ENCODE results near the gene PRKCA.

The PRKCA gene

GRCh38 chr17:66444031-66444430, 141.6 kb downstream of the PRKCA start:
- H2BK12ac ChIP-seq (ENCODE audit: low read length), result no peak overlapping the region
- H3K4me3 ChIP-seq (ENCODE audit: low read length in 2 of 2), result no peak overlapping the region
- no peak overlapping the region for H4K8ac ChIP-seq (ENCODE audit: low read depth, low read length)
- no peaks in the 10 kb centered on the region for H3K79me1 ChIP-seq (ENCODE audit: low read depth, low read length)
- H3K4me2 ChIP-seq (ENCODE audit: insufficient read depth, low read length, poor library complexity, severe bottlenecking), result no peak overlapping the region
- no peak overlapping the region for H3K4ac ChIP-seq (ENCODE audit: low read length)
- H3K18ac ChIP-seq (ENCODE audit: low read length), result no peak overlapping the region
- WGBS, 2 donors (ENCODE audit: extremely low coverage in 2 of 2, insufficient read length in 2 of 2, insufficient replicate concordance in 1 of 2), result no CpG with 5 or more reads among the region's 4 CpGs
- H3K9ac ChIP-seq (ENCODE audit: low read depth, low read length, poor library complexity), result no peak overlapping the region
- no peak overlapping the region for H2BK5ac ChIP-seq (ENCODE audit: low read length)
- no peak overlapping the region for H3K14ac ChIP-seq (ENCODE audit: low read length)
- no peaks in the 10 kb centered on the region for H3K36me3 ChIP-seq (replicated peaks in 1 of 2; ENCODE audit: control insufficient read depth in 2 of 2, insufficient read depth in 2 of 2, low read length in 2 of 2)
- H3K27ac ChIP-seq (replicated peaks; ENCODE audit: low read length), result no peak overlapping the region
- no peak overlapping the region for H2AFZ ChIP-seq (ENCODE audit: low read length)
- no peak overlapping the region for H4K91ac ChIP-seq (ENCODE audit: low read depth, low read length, poor library complexity)
- no peak overlapping the region for H2BK120ac ChIP-seq (ENCODE audit: low read depth, low read length)
- no peak overlapping the region for H2AK5ac ChIP-seq (ENCODE audit: low read depth, low read length)
- no peak overlapping the region for H3K23ac ChIP-seq (ENCODE audit: low read depth, low read length, poor library complexity)
- peaks cover 0 to 3% of the 10 kb centered on the region in 2 donors for H3K4me1 ChIP-seq (ENCODE audit: control insufficient read depth in 2 of 2, insufficient read depth in 1 of 2, low read depth in 1 of 2, low read length in 2 of 2)
- H3K27me3 ChIP-seq (ENCODE audit: control insufficient read depth in 3 of 3, insufficient read depth in 3 of 3, low read depth in 1 of 3, low read length in 3 of 3), result no peaks in the 10 kb centered on the region
- H2BK15ac ChIP-seq (ENCODE audit: low read length), result no peak overlapping the region
- H3K9me3 ChIP-seq (replicated peaks in 1 of 2; ENCODE audit: control insufficient read depth in 2 of 2, insufficient read depth in 1 of 2, low read depth in 1 of 2, low read length in 2 of 2), result peaks cover 0 to 4% of the 10 kb centered on the region in 2 donors
- DNase-seq (ENCODE audit: low spot score), result no peak

GRCh38 chr17:66445229-66445628, 142.8 kb downstream of the PRKCA start:
- H3K9ac ChIP-seq (ENCODE audit: low read depth, low read length, poor library complexity), result no peak overlapping the region
- H3K27me3 ChIP-seq (ENCODE audit: control insufficient read depth in 3 of 3, insufficient read depth in 3 of 3, low read depth in 1 of 3, low read length in 3 of 3), result no peaks in the 10 kb centered on the region
- DNase-seq (ENCODE audit: low spot score), result no peak
- peaks cover 0 to 3% of the 10 kb centered on the region in 2 donors for H3K4me1 ChIP-seq (ENCODE audit: control insufficient read depth in 2 of 2, insufficient read depth in 1 of 2, low read depth in 1 of 2, low read length in 2 of 2)
- H3K36me3 ChIP-seq (replicated peaks in 1 of 2; ENCODE audit: control insufficient read depth in 2 of 2, insufficient read depth in 2 of 2, low read length in 2 of 2), result no peaks in the 10 kb centered on the region
- peaks cover 0 to 4% of the 10 kb centered on the region in 2 donors for H3K9me3 ChIP-seq (replicated peaks in 1 of 2; ENCODE audit: control insufficient read depth in 2 of 2, insufficient read depth in 1 of 2, low read depth in 1 of 2, low read length in 2 of 2)
- no peak overlapping the region for H3K18ac ChIP-seq (ENCODE audit: low read length)
- no peak overlapping the region for H2BK15ac ChIP-seq (ENCODE audit: low read length)
- H4K8ac ChIP-seq (ENCODE audit: low read depth, low read length), result no peak overlapping the region
- no peak overlapping the region for H3K4me3 ChIP-seq (ENCODE audit: low read length in 2 of 2)
- H4K91ac ChIP-seq (ENCODE audit: low read depth, low read length, poor library complexity), result no peak overlapping the region
- no peak overlapping the region for H2BK12ac ChIP-seq (ENCODE audit: low read length)
- no peak overlapping the region for H3K23ac ChIP-seq (ENCODE audit: low read depth, low read length, poor library complexity)
- no peak overlapping the region for H2BK5ac ChIP-seq (ENCODE audit: low read length)
- H2AFZ ChIP-seq (ENCODE audit: low read length), result no peak overlapping the region
- H3K27ac ChIP-seq (replicated peaks; ENCODE audit: low read length), result no peak overlapping the region
- no peak overlapping the region for H3K14ac ChIP-seq (ENCODE audit: low read length)
- WGBS, 2 donors (ENCODE audit: extremely low coverage in 2 of 2, insufficient read length in 2 of 2, insufficient replicate concordance in 1 of 2), result no CpG with 5 or more reads among the region's 3 CpGs
- no peak overlapping the region for H3K4me2 ChIP-seq (ENCODE audit: insufficient read depth, low read length, poor library complexity, severe bottlenecking)
- H3K79me1 ChIP-seq (ENCODE audit: low read depth, low read length), result no peaks in the 10 kb centered on the region
- H2BK120ac ChIP-seq (ENCODE audit: low read depth, low read length), result no peak overlapping the region
- H3K4ac ChIP-seq (ENCODE audit: low read length), result no peak overlapping the region
- no peak overlapping the region for H2AK5ac ChIP-seq (ENCODE audit: low read depth, low read length)

GRCh38 chr17:66446419-66446818, 144.0 kb downstream of the PRKCA start:
- Histone ChIP-seq H3K23ac (ENCODE audit: low read depth, low read length, poor library complexity) (no peak overlapping the region), H3K36me3 (replicated peaks in 1 of 2; ENCODE audit: control insufficient read depth in 2 of 2, insufficient read depth in 2 of 2, low read length in 2 of 2) (no peaks in the 10 kb centered on the region), H2BK5ac (ENCODE audit: low read length) (no peak overlapping the region), H2BK12ac (ENCODE audit: low read length) (no peak overlapping the region), H3K4me2 (ENCODE audit: insufficient read depth, low read length, poor library complexity, severe bottlenecking) (no peak overlapping the region), H3K79me1 (ENCODE audit: low read depth, low read length) (no peaks in the 10 kb centered on the region), H3K9ac (ENCODE audit: low read depth, low read length, poor library complexity) (no peak overlapping the region), H2BK120ac (ENCODE audit: low read depth, low read length) (no peak overlapping the region), H3K27me3 (ENCODE audit: control insufficient read depth in 3 of 3, insufficient read depth in 3 of 3, low read depth in 1 of 3, low read length in 3 of 3) (no peaks in the 10 kb centered on the region), H3K4me1 (ENCODE audit: control insufficient read depth in 2 of 2, insufficient read depth in 1 of 2, low read depth in 1 of 2, low read length in 2 of 2) (peaks cover 0 to 3% of the 10 kb centered on the region in 2 donors), H3K18ac (ENCODE audit: low read length) (no peak overlapping the region), H3K4me3 (ENCODE audit: low read length in 2 of 2) (no peak overlapping the region), H2AFZ (ENCODE audit: low read length) (no peak overlapping the region), H4K8ac (ENCODE audit: low read depth, low read length) (no peak overlapping the region), H3K9me3 (replicated peaks in 1 of 2; ENCODE audit: control insufficient read depth in 2 of 2, insufficient read depth in 1 of 2, low read depth in 1 of 2, low read length in 2 of 2) (peaks cover 0 to 4% of the 10 kb centered on the region in 2 donors), H2BK15ac (ENCODE audit: low read length) (no peak overlapping the region), H4K91ac (ENCODE audit: low read depth, low read length, poor library complexity) (no peak overlapping the region), H2AK5ac (ENCODE audit: low read depth, low read length) (no peak overlapping the region), H3K14ac (ENCODE audit: low read length) (no peak overlapping the region), H3K27ac (replicated peaks; ENCODE audit: low read length) (no peak overlapping the region), H3K4ac (ENCODE audit: low read length) (no peak overlapping the region)
- WGBS, 2 donors (ENCODE audit: extremely low coverage in 2 of 2, insufficient read length in 2 of 2, insufficient replicate concordance in 1 of 2), result no CpG with 5 or more reads among the region's 2 CpGs
- no peak for DNase-seq (ENCODE audit: low spot score)

- no peak overlapping the region for H2AFZ ChIP-seq (ENCODE audit: low read length)
- no peak overlapping the region for H2BK5ac ChIP-seq (ENCODE audit: low read length)
- no peaks in the 10 kb centered on the region for H3K27me3 ChIP-seq (ENCODE audit: control insufficient read depth in 3 of 3, insufficient read depth in 3 of 3, low read depth in 1 of 3, low read length in 3 of 3)
- H3K79me1 ChIP-seq (ENCODE audit: low read depth, low read length), result no peaks in the 10 kb centered on the region
- peaks cover 0 to 3% of the 10 kb centered on the region in 2 donors for H3K4me1 ChIP-seq (ENCODE audit: control insufficient read depth in 2 of 2, insufficient read depth in 1 of 2, low read depth in 1 of 2, low read length in 2 of 2)
- no peak overlapping the region for H2AK5ac ChIP-seq (ENCODE audit: low read depth, low read length)
- H3K4me2 ChIP-seq (ENCODE audit: insufficient read depth, low read length, poor library complexity, severe bottlenecking), result no peak overlapping the region
- H4K91ac ChIP-seq (ENCODE audit: low read depth, low read length, poor library complexity), result no peak overlapping the region
- H2BK12ac ChIP-seq (ENCODE audit: low read length), result no peak overlapping the region
- no peak overlapping the region for H3K4ac ChIP-seq (ENCODE audit: low read length)
- H4K8ac ChIP-seq (ENCODE audit: low read depth, low read length), result no peak overlapping the region
- WGBS, 2 donors (ENCODE audit: extremely low coverage in 2 of 2, insufficient read length in 2 of 2, insufficient replicate concordance in 1 of 2), result no CpG with 5 or more reads among the region's 8 CpGs
- H3K14ac ChIP-seq (ENCODE audit: low read length), result no peak overlapping the region
- H3K18ac ChIP-seq (ENCODE audit: low read length), result no peak overlapping the region
- H3K4me3 ChIP-seq (ENCODE audit: low read length in 2 of 2), result no peak overlapping the region
- H3K9me3 ChIP-seq (replicated peaks in 1 of 2; ENCODE audit: control insufficient read depth in 2 of 2, insufficient read depth in 1 of 2, low read depth in 1 of 2, low read length in 2 of 2), result peaks cover 0 to 4% of the 10 kb centered on the region in 2 donors
- H3K9ac ChIP-seq (ENCODE audit: low read depth, low read length, poor library complexity), result no peak overlapping the region
- no peak for DNase-seq (ENCODE audit: low spot score)
- no peak overlapping the region for H2BK120ac ChIP-seq (ENCODE audit: low read depth, low read length)
- H3K27ac ChIP-seq (replicated peaks; ENCODE audit: low read length), result no peak overlapping the region
- H3K36me3 ChIP-seq (replicated peaks in 1 of 2; ENCODE audit: control insufficient read depth in 2 of 2, insufficient read depth in 2 of 2, low read length in 2 of 2), result no peaks in the 10 kb centered on the region
- H2BK15ac ChIP-seq (ENCODE audit: low read length), result no peak overlapping the region
- H3K23ac ChIP-seq (ENCODE audit: low read depth, low read length, poor library complexity), result no peak overlapping the region
Observed at GRCh38 chr17:66447159-66447558, 144.7 kb downstream of the PRKCA start.

Data from neuronal stem cell (in vitro differentiated cells).